ENCODE results near the gene ETNK1. TPM values are rescaled to one million over a fixed set of nuclear protein-coding genes. Genes with fewer than 3 reads are reported as not detected.
A peak's percentile ranks its signal among the peaks of the same experiment; 100 is the strongest.

Gene ETNK1
- polyA plus RNA-seq, 2 of the 4 experiments (the other 2 are of a cell fraction) = 20.9 to 52.7 TPM

DNA sequence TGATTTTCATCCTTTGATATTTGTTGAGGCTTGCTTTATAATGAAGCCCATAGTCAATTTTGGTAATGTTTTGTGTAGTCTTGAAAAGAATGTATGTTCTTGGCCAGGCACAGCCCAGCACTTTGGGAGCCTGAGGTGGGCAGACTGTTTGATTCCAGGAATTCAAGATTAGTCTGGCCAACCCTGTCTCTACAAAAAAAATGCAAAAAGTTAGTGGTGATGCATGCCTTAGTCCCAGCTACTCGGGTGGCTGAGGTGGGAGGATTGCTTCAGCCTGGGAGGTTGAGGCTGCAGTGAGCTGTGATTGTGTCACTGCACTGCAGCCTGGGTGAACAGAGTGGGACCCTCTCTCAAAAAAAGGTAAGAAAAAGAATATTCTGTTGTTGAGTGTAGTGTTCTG lies 10.8 kb downstream of the ETNK1 start:
- POLR2A ChIA-PET = no interaction called here
- no peak overlapping the region for H3K4me2 ChIP-seq
- WGBS (ENCODE audit: missing lambda C conversion rate) = 80% methylated on average over 1 of the region's 1 CpG
- H3K4me3 ChIP-seq = no peak overlapping the region
- H3K27ac ChIP-seq = no peak overlapping the region
- DNase-seq (ENCODE audit: low read depth in 1 of 2, low spot score in 1 of 2) = no peak
- no peak for ATAC-seq
- peak; percentile 13 for FAIRE-seq
- TF ChIP-seq RAD21 (conservative IDR thresholded peaks at IDR 0.05 in 1 of 2, IDR thresholded peaks at IDR 0.05 in 1 of 2) = no peak
- no peak for TF ChIP-seq PHF8 (IDR thresholded peaks at IDR 0.05; ENCODE audit: borderline replicate concordance, low read depth)
- TF ChIP-seq BHLHE40 (IDR thresholded peaks at IDR 0.05; ENCODE audit: low read depth, low read length) = no peak
- no peak for TF ChIP-seq EHMT2 (IDR thresholded peaks at IDR 0.05; ENCODE audit: low read depth)
- TF ChIP-seq HOXB13 (CRISPR knock-in tag; IDR thresholded peaks at IDR 0.05; ENCODE audit: low read depth) = no peak
- TF ChIP-seq, protein P1, sequence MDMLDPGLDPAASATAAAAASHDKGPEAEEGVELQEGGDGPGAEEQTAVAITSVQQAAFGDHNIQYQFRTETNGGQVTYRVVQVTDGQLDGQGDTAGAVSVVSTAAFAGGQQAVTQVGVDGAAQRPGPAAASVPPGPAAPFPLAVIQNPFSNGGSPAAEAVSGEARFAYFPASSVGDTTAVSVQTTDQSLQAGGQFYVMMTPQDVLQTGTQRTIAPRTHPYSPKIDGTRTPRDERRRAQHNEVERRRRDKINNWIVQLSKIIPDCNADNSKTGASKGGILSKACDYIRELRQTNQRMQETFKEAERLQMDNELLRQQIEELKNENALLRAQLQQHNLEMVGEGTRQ (IDR thresholded peaks at IDR 0.05) = no peak
- TF ChIP-seq ZNF302 (CRISPR knock-in tag; IDR thresholded peaks at IDR 0.05) = no peak
- TF ChIP-seq, protein P2, sequence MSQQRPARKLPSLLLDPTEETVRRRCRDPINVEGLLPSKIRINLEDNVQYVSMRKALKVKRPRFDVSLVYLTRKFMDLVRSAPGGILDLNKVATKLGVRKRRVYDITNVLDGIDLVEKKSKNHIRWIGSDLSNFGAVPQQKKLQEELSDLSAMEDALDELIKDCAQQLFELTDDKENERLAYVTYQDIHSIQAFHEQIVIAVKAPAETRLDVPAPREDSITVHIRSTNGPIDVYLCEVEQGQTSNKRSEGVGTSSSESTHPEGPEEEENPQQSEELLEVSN (IDR thresholded peaks at IDR 0.05; ENCODE audit: borderline replicate concordance, low read depth) = no peak
- no peak for TF ChIP-seq JUN (IDR thresholded peaks at IDR 0.05)
- no peak for TF ChIP-seq HEYL (CRISPR knock-in tag; IDR thresholded peaks at IDR 0.05)
- TF ChIP-seq, protein P3, sequence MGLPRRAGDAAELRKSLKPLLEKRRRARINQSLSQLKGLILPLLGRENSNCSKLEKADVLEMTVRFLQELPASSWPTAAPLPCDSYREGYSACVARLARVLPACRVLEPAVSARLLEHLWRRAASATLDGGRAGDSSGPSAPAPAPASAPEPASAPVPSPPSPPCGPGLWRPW (IDR thresholded peaks at IDR 0.05) = no peak
- TF ChIP-seq CBX2 (IDR thresholded peaks at IDR 0.05; ENCODE audit: borderline replicate concordance, low read depth) = no peak
- no peak for TF ChIP-seq FOSB (CRISPR knock-in tag; IDR thresholded peaks at IDR 0.05)
- TF ChIP-seq, protein P4, sequence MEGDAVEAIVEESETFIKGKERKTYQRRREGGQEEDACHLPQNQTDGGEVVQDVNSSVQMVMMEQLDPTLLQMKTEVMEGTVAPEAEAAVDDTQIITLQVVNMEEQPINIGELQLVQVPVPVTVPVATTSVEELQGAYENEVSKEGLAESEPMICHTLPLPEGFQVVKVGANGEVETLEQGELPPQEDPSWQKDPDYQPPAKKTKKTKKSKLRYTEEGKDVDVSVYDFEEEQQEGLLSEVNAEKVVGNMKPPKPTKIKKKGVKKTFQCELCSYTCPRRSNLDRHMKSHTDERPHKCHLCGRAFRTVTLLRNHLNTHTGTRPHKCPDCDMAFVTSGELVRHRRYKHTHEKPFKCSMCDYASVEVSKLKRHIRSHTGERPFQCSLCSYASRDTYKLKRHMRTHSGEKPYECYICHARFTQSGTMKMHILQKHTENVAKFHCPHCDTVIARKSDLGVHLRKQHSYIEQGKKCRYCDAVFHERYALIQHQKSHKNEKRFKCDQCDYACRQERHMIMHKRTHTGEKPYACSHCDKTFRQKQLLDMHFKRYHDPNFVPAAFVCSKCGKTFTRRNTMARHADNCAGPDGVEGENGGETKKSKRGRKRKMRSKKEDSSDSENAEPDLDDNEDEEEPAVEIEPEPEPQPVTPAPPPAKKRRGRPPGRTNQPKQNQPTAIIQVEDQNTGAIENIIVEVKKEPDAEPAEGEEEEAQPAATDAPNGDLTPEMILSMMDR (IDR thresholded peaks at IDR 0.05) = no peak
- no peak for TF ChIP-seq SREBF2 (IDR thresholded peaks at IDR 0.05)
- no peak for TF ChIP-seq CBX8 (IDR thresholded peaks at IDR 0.05)
- H3K9me3 ChIP-seq = no peaks in the 10 kb centered on the region
- peaks cover 5% of the 10 kb centered on the region; the same call in 2 of the 3 replicates for H3K4me1 ChIP-seq
- CTCF ChIA-PET = interaction anchor here (1.0 to 1.1 kb wide), 3 partner anchors 8 to 46 kb away, joined by 3 to 4 read pairs (median 3); no protein-coding TSS in a partner anchor

DNA sequence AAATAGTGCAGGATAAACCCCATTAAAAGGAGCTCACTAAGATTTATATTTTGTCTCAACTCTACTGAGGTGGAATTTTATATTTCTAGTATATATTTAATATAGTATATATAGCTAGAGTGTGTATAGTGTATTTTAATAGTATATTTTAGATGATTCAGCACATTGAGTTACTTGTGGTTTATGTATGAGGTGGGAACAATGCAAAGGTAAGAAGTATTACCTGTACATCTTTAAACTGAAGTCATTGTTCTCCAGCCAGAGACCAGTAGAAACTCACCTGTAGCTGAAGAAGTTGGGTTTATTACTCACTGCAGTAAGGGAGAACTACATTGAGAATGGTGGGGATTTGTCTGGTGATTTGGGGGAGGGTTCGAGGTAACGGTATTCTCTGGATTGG lies 15.9 kb downstream of the ETNK1 start:
- POLR2A ChIA-PET = interaction anchor here (0.6 to 1.1 kb wide), 2 partner anchors 16 to 96 kb away, joined by 3 read pairs; partner anchors contain the start of gene ETNK1
- WGBS (ENCODE audit: missing lambda C conversion rate) = 96% methylated on average over 2 of the region's 2 CpGs
- TF ChIP-seq, protein P5, sequence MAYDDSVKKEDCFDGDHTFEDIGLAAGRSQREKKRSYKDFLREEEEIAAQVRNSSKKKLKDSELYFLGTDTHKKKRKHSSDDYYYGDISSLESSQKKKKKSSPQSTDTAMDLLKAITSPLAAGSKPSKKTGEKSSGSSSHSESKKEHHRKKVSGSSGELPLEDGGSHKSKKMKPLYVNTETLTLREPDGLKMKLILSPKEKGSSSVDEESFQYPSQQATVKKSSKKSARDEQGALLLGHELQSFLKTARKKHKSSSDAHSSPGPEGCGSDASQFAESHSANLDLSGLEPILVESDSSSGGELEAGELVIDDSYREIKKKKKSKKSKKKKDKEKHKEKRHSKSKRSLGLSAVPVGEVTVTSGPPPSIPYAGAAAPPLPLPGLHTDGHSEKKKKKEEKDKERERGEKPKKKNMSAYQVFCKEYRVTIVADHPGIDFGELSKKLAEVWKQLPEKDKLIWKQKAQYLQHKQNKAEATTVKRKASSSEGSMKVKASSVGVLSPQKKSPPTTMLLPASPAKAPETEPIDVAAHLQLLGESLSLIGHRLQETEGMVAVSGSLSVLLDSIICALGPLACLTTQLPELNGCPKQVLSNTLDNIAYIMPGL (CRISPR knock-in tag; IDR thresholded peaks at IDR 0.05; ENCODE audit: borderline replicate concordance) = no peak
- TF ChIP-seq GATA3 (IDR thresholded peaks at IDR 0.05; ENCODE audit: borderline replicate concordance) (no peak), MAFK (IDR thresholded peaks at IDR 0.05; ENCODE audit: partially characterized antibody) (peak; percentile 58)
- TF ChIP-seq, protein P1 (IDR thresholded peaks at IDR 0.05) = no peak
- ATAC-seq (no peak), DNase-seq (ENCODE audit: low read depth in 1 of 2, low spot score in 1 of 2) (no peak), FAIRE-seq (no peak)
- no peak overlapping the region for H3K4me2 ChIP-seq
- H3K4me1 ChIP-seq = no peaks in the 10 kb centered on the region
- CTCF ChIA-PET = interaction anchor here (0.9 kb wide), 1 partner anchor 61 kb away, joined by 3 read pairs; no protein-coding TSS in a partner anchor
- no peak overlapping the region for H3K27ac ChIP-seq
- H3K4me3 ChIP-seq = no peak overlapping the region
- no peaks in the 10 kb centered on the region for H3K9me3 ChIP-seq
